ENCODE data around the gene CFAP299.

GRCh38 chr4:80542747-80543146, 207.2 kb downstream of the CFAP299 start:
- no peak for TF ChIP-seq CTCF (IDR thresholded peaks at IDR 0.05)
- no peak for TF ChIP-seq POLR2AphosphoS5 (IDR thresholded peaks at IDR 0.05)
- TF ChIP-seq EP300 (IDR thresholded peaks at IDR 0.05), result no peak
- no peak for TF ChIP-seq POLR2A (IDR thresholded peaks at IDR 0.05)

Measured in gastroesophageal sphincter (tissue), 3 donors.